ENCODE measurements around the gene PARVB.

Gene PARVB

GRCh38 chr22:44192098-44192815 is 168.2 kb downstream of the PARVB start:
- Histone ChIP-seq H4K91ac (ENCODE audit: low read depth, low read length, poor library complexity) (no peak overlapping the region), H3K36me3 (replicated peaks in 1 of 2; ENCODE audit: control insufficient read depth in 2 of 2, insufficient read depth in 2 of 2, low read length in 2 of 2) (no peaks in the 10 kb centered on the region), H3K4me3 (ENCODE audit: low read length in 2 of 2) (no peak overlapping the region), H3K9me3 (replicated peaks in 1 of 2; ENCODE audit: control insufficient read depth in 2 of 2, insufficient read depth in 1 of 2, low read depth in 1 of 2, low read length in 2 of 2) (peaks cover 0 to 2% of the 10 kb centered on the region in 2 donors), H3K27ac (replicated peaks; ENCODE audit: low read length) (no peak overlapping the region), H2BK15ac (ENCODE audit: low read length) (no peak overlapping the region), H3K4ac (ENCODE audit: low read length) (no peak overlapping the region), H2BK5ac (ENCODE audit: low read length) (no peak overlapping the region), H2BK12ac (ENCODE audit: low read length) (peak overlapping the region; percentile 75), H3K9ac (ENCODE audit: low read depth, low read length, poor library complexity) (no peak overlapping the region), H2AK5ac (ENCODE audit: low read depth, low read length) (peak overlapping the region; percentile 65), H3K14ac (ENCODE audit: low read length) (no peak overlapping the region), H3K27me3 (ENCODE audit: control insufficient read depth in 3 of 3, insufficient read depth in 3 of 3, low read depth in 1 of 3, low read length in 3 of 3) (peaks cover 0 to 12% (median 0%) of the 10 kb centered on the region in 3 experiments), H2BK120ac (ENCODE audit: low read depth, low read length) (peak overlapping the region; percentile 9), H4K8ac (ENCODE audit: low read depth, low read length) (no peak overlapping the region), H3K4me1 (ENCODE audit: control insufficient read depth in 2 of 2, insufficient read depth in 1 of 2, low read depth in 1 of 2, low read length in 2 of 2) (peaks cover 4% of the 10 kb centered on the region in 2 donors), H3K79me1 (ENCODE audit: low read depth, low read length) (no peaks in the 10 kb centered on the region), H3K4me2 (ENCODE audit: insufficient read depth, low read length, poor library complexity, severe bottlenecking) (no peak overlapping the region), H3K23ac (ENCODE audit: low read depth, low read length, poor library complexity) (peak overlapping the region; percentile 11), H2AFZ (ENCODE audit: low read length) (no peak overlapping the region), H3K18ac (ENCODE audit: low read length) (peak overlapping the region; percentile 62)
- no peak for DNase-seq (ENCODE audit: low spot score)
- no CpG with 5 or more reads among the region's 8 CpGs for WGBS, 2 donors (ENCODE audit: extremely low coverage in 2 of 2, insufficient read length in 2 of 2, insufficient replicate concordance in 1 of 2)

DNA sequence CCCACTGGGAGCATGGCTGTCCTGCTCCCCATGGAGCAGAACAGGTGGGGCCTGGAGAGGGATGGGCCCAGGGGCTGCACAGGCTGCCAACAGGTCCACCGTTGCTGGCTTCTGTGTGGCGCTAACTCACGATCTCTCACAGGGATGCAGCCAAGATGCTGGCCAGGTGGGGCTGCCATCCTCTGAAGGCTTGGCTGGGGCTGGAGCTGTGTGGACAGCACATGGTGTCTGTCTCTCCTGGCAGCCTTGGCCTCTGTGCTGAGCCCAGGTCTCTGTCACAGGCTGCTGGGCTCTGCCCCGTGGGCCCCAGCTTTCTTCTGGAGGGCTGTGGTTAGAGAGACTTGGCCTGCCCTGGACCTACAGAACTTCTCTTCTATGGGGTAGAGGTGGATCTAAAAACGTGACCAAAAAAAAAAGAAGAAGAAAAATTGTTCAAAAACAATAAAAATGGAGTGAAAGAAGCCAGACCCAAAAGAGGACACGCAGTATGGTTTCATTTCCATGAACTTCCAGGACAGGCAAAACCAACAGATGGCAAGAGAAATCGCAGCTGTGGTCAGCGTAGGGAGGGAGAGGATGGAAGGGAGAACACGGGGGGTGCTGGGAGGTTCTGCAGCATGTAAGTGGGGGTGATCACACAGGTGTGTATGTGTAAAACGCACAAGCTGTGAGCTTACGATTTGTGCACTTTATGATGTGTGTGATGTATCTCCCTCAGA is 168.9 kb downstream of the PARVB start:
- no peak overlapping the region for H3K4me2 ChIP-seq (ENCODE audit: insufficient read depth, low read length, poor library complexity, severe bottlenecking)
- peak overlapping the region; percentile 9 for H2BK120ac ChIP-seq (ENCODE audit: low read depth, low read length)
- no peak for DNase-seq (ENCODE audit: low spot score)
- no peaks in the 10 kb centered on the region for H3K36me3 ChIP-seq (replicated peaks in 1 of 2; ENCODE audit: control insufficient read depth in 2 of 2, insufficient read depth in 2 of 2, low read length in 2 of 2)
- H2BK12ac ChIP-seq (ENCODE audit: low read length): peak overlapping the region; percentile 75
- no peak overlapping the region for H4K8ac ChIP-seq (ENCODE audit: low read depth, low read length)
- WGBS, 2 donors (ENCODE audit: extremely low coverage in 2 of 2, insufficient read length in 2 of 2, insufficient replicate concordance in 1 of 2): no CpG with 5 or more reads among the region's 11 CpGs
- no peak overlapping the region for H2BK15ac ChIP-seq (ENCODE audit: low read length)
- no peak overlapping the region for H3K14ac ChIP-seq (ENCODE audit: low read length)
- H3K4me3 ChIP-seq (ENCODE audit: low read length in 2 of 2): no peak overlapping the region
- peak overlapping the region; percentile 11 for H3K23ac ChIP-seq (ENCODE audit: low read depth, low read length, poor library complexity)
- H2AK5ac ChIP-seq (ENCODE audit: low read depth, low read length): peak overlapping the region; percentile 47
- H2BK5ac ChIP-seq (ENCODE audit: low read length): no peak overlapping the region
- H4K91ac ChIP-seq (ENCODE audit: low read depth, low read length, poor library complexity): no peak overlapping the region
- no peak overlapping the region for H2AFZ ChIP-seq (ENCODE audit: low read length)
- no peak overlapping the region for H3K4ac ChIP-seq (ENCODE audit: low read length)
- H3K4me1 ChIP-seq (ENCODE audit: control insufficient read depth in 2 of 2, insufficient read depth in 1 of 2, low read depth in 1 of 2, low read length in 2 of 2): peaks cover 4% of the 10 kb centered on the region in 2 donors
- peak overlapping the region; percentile 38 for H3K18ac ChIP-seq (ENCODE audit: low read length)
- H3K9me3 ChIP-seq (replicated peaks in 1 of 2; ENCODE audit: control insufficient read depth in 2 of 2, insufficient read depth in 1 of 2, low read depth in 1 of 2, low read length in 2 of 2): peaks cover 0 to 2% of the 10 kb centered on the region in 2 donors
- peaks cover 0 to 12% (median 0%) of the 10 kb centered on the region in 3 experiments for H3K27me3 ChIP-seq (ENCODE audit: control insufficient read depth in 3 of 3, insufficient read depth in 3 of 3, low read depth in 1 of 3, low read length in 3 of 3)
- H3K79me1 ChIP-seq (ENCODE audit: low read depth, low read length): no peaks in the 10 kb centered on the region
- H3K27ac ChIP-seq (replicated peaks; ENCODE audit: low read length): no peak overlapping the region
- H3K9ac ChIP-seq (ENCODE audit: low read depth, low read length, poor library complexity): no peak overlapping the region

DNA sequence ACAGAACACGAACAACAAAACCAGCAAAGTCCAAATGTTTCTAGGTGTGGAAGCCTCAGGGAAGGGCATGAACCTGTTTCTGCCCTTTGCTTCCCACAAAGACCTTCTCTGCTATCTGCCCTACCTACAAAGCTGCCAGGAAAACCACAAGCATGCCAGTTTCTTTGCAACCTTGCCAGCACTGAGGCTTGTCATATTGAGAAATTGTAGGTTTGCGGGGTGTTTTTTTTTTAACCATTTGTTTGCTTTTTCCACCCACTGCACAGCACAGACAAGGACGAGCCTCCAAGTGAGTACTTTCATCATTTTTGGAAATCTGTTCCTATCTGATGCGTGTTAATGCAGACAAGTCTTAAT is 169.4 kb downstream of the PARVB start:
- Histone ChIP-seq H2BK120ac (ENCODE audit: low read depth, low read length) (no peak overlapping the region), H3K4me2 (ENCODE audit: insufficient read depth, low read length, poor library complexity, severe bottlenecking) (no peak overlapping the region), H4K91ac (ENCODE audit: low read depth, low read length, poor library complexity) (no peak overlapping the region), H3K14ac (ENCODE audit: low read length) (no peak overlapping the region), H2BK12ac (ENCODE audit: low read length) (no peak overlapping the region), H3K9me3 (replicated peaks in 1 of 2; ENCODE audit: control insufficient read depth in 2 of 2, insufficient read depth in 1 of 2, low read depth in 1 of 2, low read length in 2 of 2) (peaks cover 0 to 2% of the 10 kb centered on the region in 2 donors), H3K23ac (ENCODE audit: low read depth, low read length, poor library complexity) (no peak overlapping the region), H2BK5ac (ENCODE audit: low read length) (no peak overlapping the region), H3K9ac (ENCODE audit: low read depth, low read length, poor library complexity) (no peak overlapping the region), H2AK5ac (ENCODE audit: low read depth, low read length) (no peak overlapping the region), H3K27ac (replicated peaks; ENCODE audit: low read length) (no peak overlapping the region), H3K4ac (ENCODE audit: low read length) (no peak overlapping the region), H2AFZ (ENCODE audit: low read length) (no peak overlapping the region), H3K18ac (ENCODE audit: low read length) (no peak overlapping the region), H2BK15ac (ENCODE audit: low read length) (no peak overlapping the region), H3K4me3 (ENCODE audit: low read length in 2 of 2) (no peak overlapping the region), H4K8ac (ENCODE audit: low read depth, low read length) (no peak overlapping the region), H3K79me1 (ENCODE audit: low read depth, low read length) (no peaks in the 10 kb centered on the region), H3K4me1 (ENCODE audit: control insufficient read depth in 2 of 2, insufficient read depth in 1 of 2, low read depth in 1 of 2, low read length in 2 of 2) (peaks cover 4% of the 10 kb centered on the region in 2 donors), H3K27me3 (ENCODE audit: control insufficient read depth in 3 of 3, insufficient read depth in 3 of 3, low read depth in 1 of 3, low read length in 3 of 3) (peaks cover 0 to 12% (median 0%) of the 10 kb centered on the region in 3 experiments), H3K36me3 (replicated peaks in 1 of 2; ENCODE audit: control insufficient read depth in 2 of 2, insufficient read depth in 2 of 2, low read length in 2 of 2) (no peaks in the 10 kb centered on the region)
- no peak for DNase-seq (ENCODE audit: low spot score)
- no CpG with 5 or more reads among the region's 4 CpGs for WGBS, 2 donors (ENCODE audit: extremely low coverage in 2 of 2, insufficient read length in 2 of 2, insufficient replicate concordance in 1 of 2)

GRCh38 chr22:44194569-44194968 is 170.5 kb downstream of the PARVB start:
- H3K9ac ChIP-seq (ENCODE audit: low read depth, low read length, poor library complexity): no peak overlapping the region
- H3K14ac ChIP-seq (ENCODE audit: low read length): no peak overlapping the region
- no peak overlapping the region for H4K8ac ChIP-seq (ENCODE audit: low read depth, low read length)
- 100% methylated on average over 1 of the region's 2 CpGs; no CpG with 5 or more reads in 1 of the 2 donors for WGBS, 2 donors (ENCODE audit: extremely low coverage in 2 of 2, insufficient read length in 2 of 2, insufficient replicate concordance in 1 of 2)
- H3K36me3 ChIP-seq (replicated peaks in 1 of 2; ENCODE audit: control insufficient read depth in 2 of 2, insufficient read depth in 2 of 2, low read length in 2 of 2): no peaks in the 10 kb centered on the region
- peaks cover 0 to 12% (median 0%) of the 10 kb centered on the region in 3 experiments for H3K27me3 ChIP-seq (ENCODE audit: control insufficient read depth in 3 of 3, insufficient read depth in 3 of 3, low read depth in 1 of 3, low read length in 3 of 3)
- H3K79me1 ChIP-seq (ENCODE audit: low read depth, low read length): no peaks in the 10 kb centered on the region
- H2BK120ac ChIP-seq (ENCODE audit: low read depth, low read length): no peak overlapping the region
- H3K4me2 ChIP-seq (ENCODE audit: insufficient read depth, low read length, poor library complexity, severe bottlenecking): no peak overlapping the region
- H3K18ac ChIP-seq (ENCODE audit: low read length): no peak overlapping the region
- H2AK5ac ChIP-seq (ENCODE audit: low read depth, low read length): no peak overlapping the region
- H2BK15ac ChIP-seq (ENCODE audit: low read length): no peak overlapping the region
- no peak overlapping the region for H2BK12ac ChIP-seq (ENCODE audit: low read length)
- no peak overlapping the region for H2AFZ ChIP-seq (ENCODE audit: low read length)
- H2BK5ac ChIP-seq (ENCODE audit: low read length): no peak overlapping the region
- DNase-seq (ENCODE audit: low spot score): no peak
- peaks cover 0 to 2% of the 10 kb centered on the region in 2 donors for H3K9me3 ChIP-seq (replicated peaks in 1 of 2; ENCODE audit: control insufficient read depth in 2 of 2, insufficient read depth in 1 of 2, low read depth in 1 of 2, low read length in 2 of 2)
- H3K4me3 ChIP-seq (ENCODE audit: low read length in 2 of 2): no peak overlapping the region
- no peak overlapping the region for H3K23ac ChIP-seq (ENCODE audit: low read depth, low read length, poor library complexity)
- H3K4me1 ChIP-seq (ENCODE audit: control insufficient read depth in 2 of 2, insufficient read depth in 1 of 2, low read depth in 1 of 2, low read length in 2 of 2): peaks cover 4% of the 10 kb centered on the region in 2 donors
- H3K4ac ChIP-seq (ENCODE audit: low read length): no peak overlapping the region
- H3K27ac ChIP-seq (replicated peaks; ENCODE audit: low read length): no peak overlapping the region
- no peak overlapping the region for H4K91ac ChIP-seq (ENCODE audit: low read depth, low read length, poor library complexity)

Measured in neuronal stem cell (in vitro differentiated cells).